SU-DHL-6 (cell line): ENCODE measurements around the gene PLXNB2.

Source experiments
- H2AFZ ChIP-seq: fragments of 200-600 bp; sonication (generic); 2 replicates; pipeline ENCODE4 v1.6.1; 2014; ENCODE audit warnings: low read depth, mild to moderate bottlenecking, moderate library complexity, mixed read lengths, antibody characterized with exemption, low read length; ENCODE audit not compliant: severe bottlenecking
- H3F3A ChIP-seq: fragments of 200-600 bp; shearing (Covaris generic); 2 replicates; pipeline ENCODE4 v1.6.0; 2016; ENCODE audit warnings: antibody characterized with exemption, mild to moderate bottlenecking; ENCODE audit not compliant: insufficient read depth
- H3K27ac ChIP-seq: fragments of 200-600 bp; sonication (generic); 2 replicates; pipeline ENCODE4 v1.5.1; 2016; ENCODE audit warnings: low read depth, mild to moderate bottlenecking, low read length, moderate library complexity, mixed read lengths
- H3K27me3 ChIP-seq: fragments of 200-600 bp; sonication (generic), shearing (Covaris generic); 2 replicates; pipeline ENCODE4 v1.6.0; 2014; ENCODE audit warnings: mild to moderate bottlenecking, low read length
- H3K36me3 ChIP-seq: fragments of 200-600 bp; sonication (generic); 2 replicates; pipeline ENCODE4 v1.6.1; 2014; ENCODE audit warnings: mild to moderate bottlenecking, low read length, mixed read lengths
- H3K4me2 ChIP-seq: fragments of 300-600, 200-600 bp; shearing (Covaris generic), sonication (generic); 2 replicates; pipeline ENCODE4 v1.6.0; 2014; ENCODE audit warnings: low read length, low read depth, mild to moderate bottlenecking; ENCODE audit not compliant: poor library complexity, severe bottlenecking
- H3K4me3 ChIP-seq: fragments of 200-600 bp; sonication (generic); 2 replicates; pipeline ENCODE4 v1.5.1; 2014; ENCODE audit warnings: antibody characterized with exemption, low read length, mild to moderate bottlenecking, mixed read lengths; ENCODE audit not compliant: insufficient read depth, poor library complexity, severe bottlenecking
- H3K79me2 ChIP-seq: fragments of 200-600 bp; sonication (generic); 2 replicates; pipeline ENCODE4 v1.6.1; 2014; ENCODE audit warnings: mild to moderate bottlenecking, low read length, moderate library complexity; ENCODE audit not compliant: insufficient read depth
- H3K9ac ChIP-seq: fragments of 200-600 bp; sonication (generic); 2 replicates; pipeline ENCODE4 v1.7.0; 2014; ENCODE audit warnings: mild to moderate bottlenecking, low read length
- H3K9me2 ChIP-seq: fragments of 200-600 bp; sonication (generic); replicated peaks from 2 replicates; pipeline ENCODE4 v1.6.1; 2014; ENCODE audit warnings: low read length; ENCODE audit not compliant: insufficient read depth
- H3K9me3 ChIP-seq: fragments of 200-600 bp; sonication (generic); 2 replicates; pipeline ENCODE4 v1.6.1; 2014; ENCODE audit warnings: low read length, mixed read lengths; ENCODE audit not compliant: insufficient read depth
- H4K20me1 ChIP-seq: fragments of 200-600 bp; sonication (generic); 2 replicates; pipeline ENCODE4 v1.6.1; 2014; ENCODE audit warnings: low read depth, mild to moderate bottlenecking, antibody characterized with exemption, low read length, moderate library complexity, mixed read lengths
- EZH2phosphoT487 ChIP-seq: fragments of 200-600 bp; sonication (generic), shearing (Covaris generic); conservative IDR thresholded peaks from 2 replicates; pipeline ENCODE4 v1.6.1; 2018; ENCODE audit warnings: mild to moderate bottlenecking, antibody characterized with exemption, low read length, moderate library complexity, mixed read lengths
- TF ChIP-seq, protein P1 (sequence below): fragments of 200-600 bp; sonication (generic); IDR thresholded peaks from one replicate; pipeline ENCODE4 v1.5.1; 2017; ENCODE audit warnings: antibody characterized with exemption, mild to moderate bottlenecking, low read length, moderate library complexity; ENCODE audit not compliant: insufficient read depth, poor library complexity, severe bottlenecking

PLXNB2 gene

DNA sequence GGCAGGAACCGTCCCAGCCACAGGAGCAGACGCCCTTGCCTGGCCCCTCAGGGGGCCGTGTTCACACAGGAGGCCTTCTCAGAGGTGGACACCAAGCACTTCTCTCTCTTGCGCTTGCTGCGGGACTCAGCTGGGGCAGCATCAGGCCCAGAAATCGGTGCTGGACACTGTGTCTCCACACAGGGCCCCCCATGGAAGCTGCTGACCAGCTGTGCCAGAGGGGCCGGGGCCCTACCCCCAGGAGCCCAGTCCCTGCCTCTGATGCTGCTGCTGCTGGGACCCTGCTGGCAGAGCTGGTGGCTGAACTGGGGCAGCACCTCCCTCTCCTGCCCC lies 4.0 kb downstream of the PLXNB2 start:
- Histone ChIP-seq H3K9me2 (no peaks in the 10 kb centered on the region), H3K4me3 (peak overlapping the region; percentile 18), H3K36me3 (no peaks in the 10 kb centered on the region), H3K4me2 (peak overlapping the region; percentile 54), H3K9ac (peak overlapping the region; percentile 65), H3K9me3 (no peaks in the 10 kb centered on the region), H3F3A (peaks cover 42% of the 10 kb centered on the region), H2AFZ (no peak overlapping the region), H4K20me1 (no peaks in the 10 kb centered on the region), H3K27me3 (no peaks in the 10 kb centered on the region), H3K79me2 (no peaks in the 10 kb centered on the region; the same call in 1 of the 2 replicates), H3K27ac (peak overlapping the region; percentile 97)
- TF ChIP-seq EZH2phosphoT487: no peak
- TF ChIP-seq, protein P1, sequence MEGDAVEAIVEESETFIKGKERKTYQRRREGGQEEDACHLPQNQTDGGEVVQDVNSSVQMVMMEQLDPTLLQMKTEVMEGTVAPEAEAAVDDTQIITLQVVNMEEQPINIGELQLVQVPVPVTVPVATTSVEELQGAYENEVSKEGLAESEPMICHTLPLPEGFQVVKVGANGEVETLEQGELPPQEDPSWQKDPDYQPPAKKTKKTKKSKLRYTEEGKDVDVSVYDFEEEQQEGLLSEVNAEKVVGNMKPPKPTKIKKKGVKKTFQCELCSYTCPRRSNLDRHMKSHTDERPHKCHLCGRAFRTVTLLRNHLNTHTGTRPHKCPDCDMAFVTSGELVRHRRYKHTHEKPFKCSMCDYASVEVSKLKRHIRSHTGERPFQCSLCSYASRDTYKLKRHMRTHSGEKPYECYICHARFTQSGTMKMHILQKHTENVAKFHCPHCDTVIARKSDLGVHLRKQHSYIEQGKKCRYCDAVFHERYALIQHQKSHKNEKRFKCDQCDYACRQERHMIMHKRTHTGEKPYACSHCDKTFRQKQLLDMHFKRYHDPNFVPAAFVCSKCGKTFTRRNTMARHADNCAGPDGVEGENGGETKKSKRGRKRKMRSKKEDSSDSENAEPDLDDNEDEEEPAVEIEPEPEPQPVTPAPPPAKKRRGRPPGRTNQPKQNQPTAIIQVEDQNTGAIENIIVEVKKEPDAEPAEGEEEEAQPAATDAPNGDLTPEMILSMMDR: no peak

DNA sequence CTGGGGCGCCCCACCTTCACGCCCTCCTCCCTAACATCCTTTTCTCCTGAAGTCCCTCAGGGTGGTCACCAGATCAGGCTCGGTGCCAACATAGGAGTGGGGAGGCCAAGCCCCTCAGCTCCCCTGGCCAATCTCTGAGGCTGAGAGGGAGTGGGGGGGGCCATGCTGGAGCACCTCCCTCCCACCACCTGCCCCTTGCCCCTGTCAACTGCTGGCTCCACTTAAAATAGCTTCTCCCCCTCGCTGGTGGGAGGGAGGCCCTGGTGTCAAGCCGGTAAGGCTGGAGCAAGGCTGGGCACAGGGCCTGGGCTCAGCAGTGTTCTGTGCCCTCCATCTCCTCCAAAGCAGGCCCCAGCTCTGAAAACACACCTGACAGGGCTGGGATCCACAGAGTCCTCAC lies 4.9 kb downstream of the PLXNB2 start:
- Histone ChIP-seq H2AFZ (no peak overlapping the region), H3K27me3 (no peaks in the 10 kb centered on the region), H3K4me3 (peak overlapping the region; percentile 18), H3F3A (peaks cover 40% of the 10 kb centered on the region), H3K9me3 (no peaks in the 10 kb centered on the region), H3K4me2 (peak overlapping the region; percentile 54), H3K9me2 (no peaks in the 10 kb centered on the region), H3K9ac (peak overlapping the region; percentile 65), H4K20me1 (no peaks in the 10 kb centered on the region), H3K79me2 (no peaks in the 10 kb centered on the region; the same call in 1 of the 2 replicates), H3K27ac (peak overlapping the region; percentile 97), H3K36me3 (no peaks in the 10 kb centered on the region)
- TF ChIP-seq, protein P1: no peak
- no peak for TF ChIP-seq EZH2phosphoT487

DNA sequence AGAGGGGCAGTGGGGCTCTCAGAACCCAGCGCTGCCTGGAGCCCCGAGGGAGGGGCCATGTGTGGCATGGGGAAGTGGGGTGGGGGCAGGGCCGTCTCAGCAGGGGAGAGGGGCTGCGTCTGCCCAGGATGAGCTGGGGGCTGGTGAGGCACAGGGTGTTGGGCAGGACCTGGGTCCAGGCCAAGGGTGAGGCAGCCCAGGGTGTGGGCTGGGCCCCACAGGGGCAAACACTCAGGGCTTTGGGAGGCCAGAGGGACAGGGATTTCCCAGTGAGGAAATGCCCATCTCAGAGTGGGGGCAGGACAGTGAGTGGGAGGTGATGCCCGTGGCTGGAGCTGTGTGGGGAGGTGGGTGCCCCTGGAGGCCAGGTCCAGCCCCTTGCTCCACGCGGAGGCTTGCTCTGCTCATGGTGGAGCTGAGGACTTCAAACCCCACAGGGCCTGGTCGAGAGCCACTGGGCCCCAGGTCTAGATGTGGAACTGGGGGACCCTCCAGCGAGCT lies 5.4 kb downstream of the PLXNB2 start:
- Histone ChIP-seq H3K4me3 (no peak overlapping the region), H3K9me2 (no peaks in the 10 kb centered on the region), H3K4me2 (peak overlapping the region; percentile 54), H2AFZ (no peak overlapping the region), H3K79me2 (no peaks in the 10 kb centered on the region; the same call in 1 of the 2 replicates), H3K9me3 (no peaks in the 10 kb centered on the region), H3K36me3 (no peaks in the 10 kb centered on the region), H3K27me3 (no peaks in the 10 kb centered on the region), H3F3A (peaks cover 40% of the 10 kb centered on the region), H3K9ac (peak overlapping the region; percentile 65), H4K20me1 (no peaks in the 10 kb centered on the region), H3K27ac (peak overlapping the region; percentile 97)
- TF ChIP-seq, protein P1: no peak
- TF ChIP-seq EZH2phosphoT487: no peak
